HG02642 (cell line): ENCODE measurements around the gene PLXND1.
"Not testable (repeated sequence)": the region's sequence is repeated elsewhere in the genome, so short reads cannot be mapped to it uniquely, and the experiment has no call there.

Experiments used
- ATAC-seq: cut with Tn5 transposase; IDR thresholded peaks from one replicate; pipeline ENCODE4 v1.9.1; 2021; ENCODE audit warnings: mild to moderate bottlenecking; ENCODE audit not compliant: unreplicated experiment, poor library complexity

PLXND1 gene

DNA sequence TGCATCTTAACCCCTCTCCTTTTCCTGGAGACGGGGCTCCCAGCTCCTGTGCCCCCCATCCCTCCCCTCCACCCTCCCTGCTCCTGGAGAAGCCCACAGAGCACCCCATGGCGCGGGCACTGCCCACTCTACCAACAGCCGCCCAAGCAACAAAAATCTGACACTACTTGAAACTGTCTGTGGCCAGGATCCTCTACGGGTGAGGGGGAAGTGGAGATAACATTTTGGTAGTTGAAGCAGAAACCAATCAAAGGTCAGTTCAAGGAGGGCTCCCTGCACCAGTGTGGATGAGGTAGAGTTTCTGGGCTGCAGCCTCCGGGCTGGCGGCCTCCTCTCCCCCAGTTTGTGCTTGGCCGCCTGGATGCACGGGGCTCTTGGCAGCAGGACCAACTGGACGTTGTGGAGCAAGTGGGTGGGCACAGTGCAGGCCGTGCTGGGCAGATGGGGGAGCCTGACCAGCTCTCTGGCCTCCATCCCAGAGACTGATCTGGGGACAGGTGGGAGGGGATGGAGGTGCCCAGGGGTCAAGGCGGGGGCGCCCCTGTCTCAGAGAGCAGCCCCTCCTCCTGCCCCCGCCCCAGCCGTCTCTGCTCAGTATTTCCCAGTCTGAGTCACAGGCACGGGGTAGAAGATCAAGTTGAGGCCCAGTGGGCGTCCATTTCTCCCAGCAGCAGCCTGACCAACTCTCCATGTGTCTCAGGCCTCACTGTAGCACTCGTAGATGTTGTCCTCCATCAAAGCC, 50.7 kb downstream of the PLXND1 start:
- no peak for ATAC-seq

DNA sequence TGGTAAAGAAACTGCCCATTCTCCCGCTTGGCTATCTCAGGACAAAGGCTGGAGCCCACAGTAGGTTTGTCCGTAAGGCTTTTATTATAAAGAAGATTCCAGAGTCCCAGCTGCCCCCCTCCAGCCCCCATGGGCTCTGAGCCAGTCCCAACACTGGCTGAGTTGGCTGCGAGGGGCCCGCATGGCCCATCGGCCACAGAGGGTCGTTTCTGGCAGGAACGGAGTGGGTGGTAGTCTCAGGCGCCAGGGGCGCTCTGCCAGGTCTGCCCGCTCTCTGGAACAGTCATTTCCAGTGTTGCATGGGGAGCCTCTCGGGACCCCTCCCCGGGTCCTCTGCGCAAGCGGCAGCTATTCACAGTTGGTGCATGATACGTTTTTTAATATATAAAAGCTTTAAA, 51.3 kb downstream of the PLXND1 start:
- ATAC-seq: no peak

- ATAC-seq: no peak
These were observed 51.9 kb downstream of the PLXND1 start for GRCh38 chr3:129554356-129555152.

DNA sequence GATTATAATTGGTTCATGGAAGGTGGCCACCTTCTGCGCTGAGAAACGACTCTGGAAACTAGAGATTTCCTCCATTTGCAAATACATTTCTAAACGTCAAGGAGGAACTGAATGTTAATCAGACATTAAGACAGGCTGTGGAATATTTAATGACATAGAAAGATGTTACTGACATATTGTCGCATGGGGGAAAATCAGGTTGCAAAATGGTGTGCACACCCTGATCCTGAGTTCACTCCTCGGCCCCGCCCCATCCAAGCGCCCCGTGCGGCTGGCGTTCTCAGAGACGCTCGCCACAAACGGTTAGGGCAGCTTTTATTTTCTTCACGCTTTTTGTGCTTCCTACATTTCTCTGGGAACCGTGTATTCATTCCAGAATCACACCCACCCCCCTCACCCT, 52.8 kb downstream of the PLXND1 start:
- no peak for ATAC-seq

GRCh38 chr3:129553171-129553570, 53.3 kb downstream of the PLXND1 start:
- ATAC-seq: no peak

- no peak for ATAC-seq
These were observed 54.0 kb downstream of the PLXND1 start for GRCh38 chr3:129552287-129553050.

- no peak for ATAC-seq
These were observed 56.7 kb downstream of the PLXND1 start for GRCh38 chr3:129549805-129550204.

GRCh38 chr3:129549006-129549800, 57.3 kb downstream of the PLXND1 start:
- no peak for ATAC-seq

GRCh38 chr3:129548104-129548965, 58.1 kb downstream of the PLXND1 start:
- ATAC-seq: no peak

GRCh38 chr3:129547241-129547640, 59.2 kb downstream of the PLXND1 start:
- ATAC-seq: no peak

DNA sequence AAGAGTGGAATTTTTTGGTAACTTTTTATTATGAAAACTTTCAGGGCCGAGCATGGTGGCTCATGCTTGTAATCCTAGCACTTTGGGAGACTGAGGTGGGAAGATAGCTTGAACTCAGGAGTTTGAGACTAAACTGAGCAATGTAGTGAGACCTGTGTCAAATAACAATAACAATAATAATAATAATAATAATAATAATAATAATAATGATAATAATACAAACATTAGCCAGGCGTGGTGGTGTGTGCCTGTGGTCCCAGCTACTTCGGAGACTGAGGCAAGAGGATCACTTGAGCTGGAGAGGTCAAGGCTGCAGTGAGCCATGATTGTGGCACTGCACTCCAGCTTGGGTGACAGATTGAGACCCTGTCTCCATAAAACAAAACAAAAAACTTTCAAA, 60.5 kb downstream of the PLXND1 start:
- ATAC-seq: not testable (repeated sequence)

- ATAC-seq: no peak
These were observed 62.5 kb downstream of the PLXND1 start for GRCh38 chr3:129543999-129544398.

GRCh38 chr3:129543156-129543790, 63.2 kb downstream of the PLXND1 start, which contains the start of gene H1-8:
TSS of gene H1-8 (plus strand) at chr3:129543175. CDS start at chr3:129543219, 44 bp downstream.
- ATAC-seq: no peak

DNA sequence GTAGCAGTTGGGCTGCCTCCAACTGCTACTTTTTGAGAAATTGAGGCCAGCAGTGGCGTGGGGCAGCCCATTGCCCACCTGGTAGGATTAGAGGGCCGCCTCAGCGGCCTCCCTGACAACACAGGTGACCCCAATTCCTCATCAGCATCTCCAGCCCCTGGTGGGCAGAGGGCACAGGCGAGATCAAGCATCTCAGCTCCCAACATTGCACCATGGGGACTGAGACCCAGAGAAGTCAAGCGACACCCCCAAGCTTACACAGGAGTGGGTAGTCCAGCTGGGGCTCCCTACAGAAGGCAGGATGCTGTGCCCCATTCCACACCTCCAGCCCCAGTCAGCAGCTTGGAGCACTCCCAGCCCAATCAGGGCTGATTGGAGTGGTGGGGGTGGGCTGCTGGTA, 63.7 kb downstream of the PLXND1 start:
- no peak for ATAC-seq

- no peak for ATAC-seq
These were observed 65.5 kb downstream of the PLXND1 start for GRCh38 chr3:129540776-129541516.

DNA sequence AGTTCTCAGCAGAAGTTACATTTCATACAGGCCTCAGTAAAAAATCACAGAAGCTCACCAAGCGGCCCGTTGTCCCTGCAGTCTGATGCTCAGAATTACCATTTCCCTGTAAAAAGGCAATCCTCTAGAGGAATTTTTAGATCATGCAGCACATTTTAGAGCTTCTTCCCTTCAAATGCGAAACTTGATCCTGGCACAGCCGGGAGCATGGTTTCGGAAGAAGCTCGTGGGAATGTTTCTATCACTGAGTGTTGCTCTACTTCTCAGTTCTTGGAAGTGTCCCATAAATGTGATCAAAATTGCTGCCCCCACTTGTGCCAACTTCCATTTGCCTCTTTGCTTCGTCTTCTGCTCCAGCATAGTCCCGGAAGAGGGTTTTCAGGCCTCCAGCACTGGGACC, 67.3 kb downstream of the PLXND1 start:
- no peak for ATAC-seq

DNA sequence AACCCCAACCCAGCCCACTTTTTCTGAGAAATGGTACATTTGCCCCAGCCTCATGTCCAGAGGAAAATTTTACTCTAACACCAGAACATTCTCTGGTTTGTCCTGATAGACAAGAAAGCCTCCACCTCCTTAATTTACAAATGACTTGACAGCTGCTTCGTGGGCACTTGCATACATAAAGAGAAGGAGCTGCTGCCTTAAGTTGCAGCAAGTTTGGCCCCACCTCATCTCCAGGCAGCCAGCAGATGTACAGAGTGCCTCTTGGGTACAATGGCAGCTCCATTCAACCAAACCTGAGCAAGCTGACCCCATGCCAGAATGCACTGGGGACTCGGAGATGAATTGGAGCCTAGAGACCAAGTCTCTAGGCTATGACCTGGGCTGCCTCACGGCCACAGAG, 69.7 kb downstream of the PLXND1 start:
- ATAC-seq: no peak

GRCh38 chr3:129536374-129536667, 70.2 kb downstream of the PLXND1 start:
- no peak for ATAC-seq
